Measurements from ENCODE around the gene WDR72. TPM values are rescaled to one million over a fixed set of nuclear protein-coding genes. Genes with fewer than 3 reads are reported as not detected.
"Not testable (repeated sequence)": the region's sequence is repeated elsewhere in the genome, so short reads cannot be mapped to it uniquely, and the experiment has no call there.

The WDR72 gene
- total RNA-seq, 1 donor from 2014 or later, result 2.0 TPM

- no peaks in the 10 kb centered on the region for H3K36me3 Mint-ChIP-seq
- no peaks in the 10 kb centered on the region for H3K4me1 Mint-ChIP-seq (ENCODE audit: unreplicated experiment)
- peaks cover 6% of the 10 kb centered on the region for H3K9me3 Mint-ChIP-seq
- TF ChIP-seq, protein P1, sequence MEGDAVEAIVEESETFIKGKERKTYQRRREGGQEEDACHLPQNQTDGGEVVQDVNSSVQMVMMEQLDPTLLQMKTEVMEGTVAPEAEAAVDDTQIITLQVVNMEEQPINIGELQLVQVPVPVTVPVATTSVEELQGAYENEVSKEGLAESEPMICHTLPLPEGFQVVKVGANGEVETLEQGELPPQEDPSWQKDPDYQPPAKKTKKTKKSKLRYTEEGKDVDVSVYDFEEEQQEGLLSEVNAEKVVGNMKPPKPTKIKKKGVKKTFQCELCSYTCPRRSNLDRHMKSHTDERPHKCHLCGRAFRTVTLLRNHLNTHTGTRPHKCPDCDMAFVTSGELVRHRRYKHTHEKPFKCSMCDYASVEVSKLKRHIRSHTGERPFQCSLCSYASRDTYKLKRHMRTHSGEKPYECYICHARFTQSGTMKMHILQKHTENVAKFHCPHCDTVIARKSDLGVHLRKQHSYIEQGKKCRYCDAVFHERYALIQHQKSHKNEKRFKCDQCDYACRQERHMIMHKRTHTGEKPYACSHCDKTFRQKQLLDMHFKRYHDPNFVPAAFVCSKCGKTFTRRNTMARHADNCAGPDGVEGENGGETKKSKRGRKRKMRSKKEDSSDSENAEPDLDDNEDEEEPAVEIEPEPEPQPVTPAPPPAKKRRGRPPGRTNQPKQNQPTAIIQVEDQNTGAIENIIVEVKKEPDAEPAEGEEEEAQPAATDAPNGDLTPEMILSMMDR (conservative IDR thresholded peaks at IDR 0.05), result no peak
- H3K27me3 Mint-ChIP-seq, result peaks cover 6% of the 10 kb centered on the region
- H3K4me3 Mint-ChIP-seq, result no peak overlapping the region
- DNase-seq (ENCODE audit: extremely low spot score, unreplicated experiment), result no peak
- no peak overlapping the region for H3K27ac Mint-ChIP-seq
These were observed 30.4 kb upstream of the WDR72 start for GRCh38 chr15:53789654-53790375.

DNA sequence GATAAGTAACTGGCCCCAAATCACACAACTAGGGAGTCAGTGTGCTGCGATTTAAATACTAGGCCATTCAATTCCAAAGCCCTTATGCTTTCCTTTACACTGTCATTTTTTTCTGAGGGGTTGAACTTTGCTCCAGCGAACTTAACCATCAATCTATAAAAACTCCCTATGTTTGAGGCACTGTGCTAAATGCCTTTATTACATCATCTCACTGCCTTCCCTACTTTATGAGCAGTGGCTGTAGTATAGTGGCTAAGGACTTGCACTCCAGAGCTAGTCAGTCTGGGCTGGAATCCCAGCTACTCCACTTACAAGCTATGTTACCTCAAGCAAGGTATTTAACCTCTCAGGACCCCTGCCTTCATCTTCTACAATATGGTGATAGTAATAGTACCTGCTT, 26.9 kb upstream of the WDR72 start:
- Mint-ChIP-seq H3K4me1 (ENCODE audit: unreplicated experiment) (no peaks in the 10 kb centered on the region), H3K9me3 (peaks cover 11% of the 10 kb centered on the region), H3K27me3 (peaks cover 4% of the 10 kb centered on the region), H3K4me3 (no peak overlapping the region), H3K27ac (no peak overlapping the region), H3K36me3 (no peaks in the 10 kb centered on the region)
- TF ChIP-seq, protein P1 (conservative IDR thresholded peaks at IDR 0.05), result no peak
- DNase-seq (ENCODE audit: extremely low spot score, unreplicated experiment), result no peak

DNA sequence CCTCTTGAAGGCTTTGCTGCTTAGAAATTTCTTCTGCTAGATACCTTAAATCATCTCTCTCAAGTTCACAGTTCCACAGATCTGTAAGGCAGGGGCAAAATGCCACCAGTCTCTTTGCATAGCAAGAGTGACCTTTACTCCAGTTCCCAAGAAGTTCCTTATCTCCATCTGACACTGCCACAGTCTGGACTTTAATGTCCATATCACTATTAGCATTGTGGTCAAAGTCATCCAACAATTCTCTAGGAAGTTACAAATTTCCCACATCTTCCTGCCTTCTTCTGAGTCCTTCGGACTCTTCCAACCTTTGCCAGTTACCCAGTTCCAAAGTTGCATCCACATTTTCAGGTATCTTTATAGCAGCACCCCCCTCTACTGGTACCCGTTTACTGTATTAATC, 25.8 kb upstream of the WDR72 start:
- not testable (repeated sequence) for H3K27ac Mint-ChIP-seq; DNase-seq (ENCODE audit: extremely low spot score, unreplicated experiment); H3K4me3 Mint-ChIP-seq; H3K27me3 Mint-ChIP-seq; H3K4me1 Mint-ChIP-seq (ENCODE audit: unreplicated experiment); H3K36me3 Mint-ChIP-seq
- peaks cover 11% of the 10 kb centered on the region for H3K9me3 Mint-ChIP-seq

DNA sequence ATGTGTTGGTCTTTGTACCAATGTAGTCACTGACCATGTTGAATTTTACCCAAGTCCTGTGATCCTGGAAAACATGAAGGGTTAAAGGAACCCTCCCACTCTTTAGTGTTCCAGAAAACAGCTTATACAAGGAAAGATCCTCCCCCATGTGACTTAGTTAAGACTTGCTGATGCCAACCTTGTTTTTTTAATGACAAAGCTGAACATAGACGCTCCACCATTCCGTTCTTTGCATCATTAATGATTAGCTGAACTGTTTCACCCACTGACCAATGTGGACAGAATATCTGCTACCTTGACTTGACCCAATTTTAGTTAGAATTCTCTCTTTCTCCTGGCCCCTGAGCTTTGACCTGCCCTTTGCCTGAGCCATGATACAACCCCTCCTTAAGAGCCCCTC, 3.5 kb upstream of the WDR72 start:
- H3K9me3 Mint-ChIP-seq, result no peaks in the 10 kb centered on the region
- no peak for DNase-seq (ENCODE audit: extremely low spot score, unreplicated experiment)
- no peaks in the 10 kb centered on the region for H3K4me1 Mint-ChIP-seq (ENCODE audit: unreplicated experiment)
- H3K4me3 Mint-ChIP-seq, result no peak overlapping the region
- H3K27ac Mint-ChIP-seq, result no peak overlapping the region
- H3K27me3 Mint-ChIP-seq, result peaks cover 40% of the 10 kb centered on the region
- TF ChIP-seq, protein P1 (conservative IDR thresholded peaks at IDR 0.05), result no peak
- no peaks in the 10 kb centered on the region for H3K36me3 Mint-ChIP-seq

- Mint-ChIP-seq H3K36me3 (no peaks in the 10 kb centered on the region), H3K4me1 (ENCODE audit: unreplicated experiment) (no peaks in the 10 kb centered on the region), H3K27ac (no peak overlapping the region), H3K27me3 (peaks cover 42% of the 10 kb centered on the region), H3K4me3 (peak overlapping the region; percentile 62), H3K9me3 (no peaks in the 10 kb centered on the region)
- DNase-seq (ENCODE audit: extremely low spot score, unreplicated experiment), result no peak
- TF ChIP-seq, protein P1 (conservative IDR thresholded peaks at IDR 0.05), result no peak
These were observed 1.1 kb downstream of the WDR72 start for GRCh38 chr15:53758412-53758811.

GRCh38 chr15:53757906-53758305, 1.6 kb downstream of the WDR72 start:
- DNase-seq (ENCODE audit: extremely low spot score, unreplicated experiment), result no peak
- TF ChIP-seq, protein P1 (conservative IDR thresholded peaks at IDR 0.05), result no peak
- Mint-ChIP-seq H3K9me3 (no peaks in the 10 kb centered on the region), H3K27ac (no peak overlapping the region), H3K4me1 (ENCODE audit: unreplicated experiment) (no peaks in the 10 kb centered on the region), H3K36me3 (no peaks in the 10 kb centered on the region), H3K4me3 (no peak overlapping the region), H3K27me3 (peaks cover 38% of the 10 kb centered on the region)
